Activated naive CD8-positive, alpha-beta T cell (primary cell): ENCODE data around the gene ABLIM2.

ENCODE experiments used
- H3K27ac Mint-ChIP-seq: one replicate; pipeline ENCODE4 v1.8.0; 2021; ENCODE audit warnings: mixed read lengths
- H3K27me3 Mint-ChIP-seq: one replicate; pipeline ENCODE4 v1.8.0; 2021; ENCODE audit warnings: mixed read lengths
- H3K36me3 Mint-ChIP-seq: one replicate; pipeline ENCODE4 v1.8.0; 2021; ENCODE audit warnings: mixed read lengths
- H3K4me1 Mint-ChIP-seq: one replicate; pipeline ENCODE4 v1.8.0; 2021; ENCODE audit warnings: low read depth, mixed read lengths
- H3K4me3 Mint-ChIP-seq: one replicate; pipeline ENCODE4 v1.8.0; 2021; ENCODE audit warnings: mild to moderate bottlenecking, mixed read lengths
- H3K9me3 Mint-ChIP-seq: one replicate; pipeline ENCODE4 v1.8.0; 2021; ENCODE audit warnings: low read depth, mixed read lengths

The ABLIM2 gene

GRCh38 chr4:8158710-8159536 is at the start of gene ABLIM2:
TSS of gene ABLIM2 (minus strand) at chr4:8158813. CDS start at chr4:8158689, 124 bp downstream.
- Mint-ChIP-seq H3K27ac (peak within 1 kb of the TSS; percentile 90), H3K36me3 (no peaks in the 10 kb centered on the region), H3K4me3 (peak within 1 kb of the TSS; percentile 96), H3K27me3 (peaks cover 2% of the 10 kb centered on the region), H3K4me1 (peaks cover 13% of the 10 kb centered on the region), H3K9me3 (no peaks in the 10 kb centered on the region)

GRCh38 chr4:8207314-8207713 is 48.7 kb upstream of the ABLIM2 start:
- Mint-ChIP-seq H3K9me3 (no peaks in the 10 kb centered on the region), H3K4me3 (no peak overlapping the region), H3K27me3 (no peaks in the 10 kb centered on the region), H3K27ac (no peak overlapping the region), H3K36me3 (no peaks in the 10 kb centered on the region), H3K4me1 (peaks cover 8% of the 10 kb centered on the region)

GRCh38 chr4:8205749-8206611 is 47.4 kb upstream of the ABLIM2 start:
- H3K27me3 Mint-ChIP-seq, result no peaks in the 10 kb centered on the region
- no peak overlapping the region for H3K27ac Mint-ChIP-seq
- no peaks in the 10 kb centered on the region for H3K9me3 Mint-ChIP-seq
- H3K4me1 Mint-ChIP-seq, result peaks cover 17% of the 10 kb centered on the region
- H3K36me3 Mint-ChIP-seq, result no peaks in the 10 kb centered on the region
- H3K4me3 Mint-ChIP-seq, result no peak overlapping the region

GRCh38 chr4:8205241-8205707 is 46.7 kb upstream of the ABLIM2 start:
- H3K27me3 Mint-ChIP-seq, result no peaks in the 10 kb centered on the region
- no peaks in the 10 kb centered on the region for H3K36me3 Mint-ChIP-seq
- no peaks in the 10 kb centered on the region for H3K9me3 Mint-ChIP-seq
- no peak overlapping the region for H3K27ac Mint-ChIP-seq
- peaks cover 22% of the 10 kb centered on the region for H3K4me1 Mint-ChIP-seq
- H3K4me3 Mint-ChIP-seq, result no peak overlapping the region

GRCh38 chr4:8204576-8205227 is 46.1 kb upstream of the ABLIM2 start:
- Mint-ChIP-seq H3K27ac (no peak overlapping the region), H3K9me3 (no peaks in the 10 kb centered on the region), H3K4me1 (peaks cover 28% of the 10 kb centered on the region), H3K27me3 (no peaks in the 10 kb centered on the region), H3K36me3 (no peaks in the 10 kb centered on the region), H3K4me3 (no peak overlapping the region)

GRCh38 chr4:8203817-8204216 is 45.2 kb upstream of the ABLIM2 start:
- Mint-ChIP-seq H3K36me3 (no peaks in the 10 kb centered on the region), H3K9me3 (no peaks in the 10 kb centered on the region), H3K4me3 (no peak overlapping the region), H3K27ac (no peak overlapping the region), H3K27me3 (no peaks in the 10 kb centered on the region), H3K4me1 (peaks cover 35% of the 10 kb centered on the region)

GRCh38 chr4:8203052-8203401 is 44.4 kb upstream of the ABLIM2 start:
- peaks cover 42% of the 10 kb centered on the region for H3K4me1 Mint-ChIP-seq
- H3K9me3 Mint-ChIP-seq, result no peaks in the 10 kb centered on the region
- H3K4me3 Mint-ChIP-seq, result no peak overlapping the region
- no peaks in the 10 kb centered on the region for H3K27me3 Mint-ChIP-seq
- H3K36me3 Mint-ChIP-seq, result no peaks in the 10 kb centered on the region
- no peak overlapping the region for H3K27ac Mint-ChIP-seq

- no peak overlapping the region for H3K27ac Mint-ChIP-seq
- H3K9me3 Mint-ChIP-seq, result no peaks in the 10 kb centered on the region
- H3K4me1 Mint-ChIP-seq, result peaks cover 42% of the 10 kb centered on the region
- H3K4me3 Mint-ChIP-seq, result no peak overlapping the region
- no peaks in the 10 kb centered on the region for H3K36me3 Mint-ChIP-seq
- H3K27me3 Mint-ChIP-seq, result no peaks in the 10 kb centered on the region
Observed at GRCh38 chr4:8202108-8203051, 43.8 kb upstream of the ABLIM2 start.

- Mint-ChIP-seq H3K4me1 (peaks cover 42% of the 10 kb centered on the region), H3K9me3 (no peaks in the 10 kb centered on the region)
Observed at GRCh38 chr4:8201321-8201781, 42.7 kb upstream of the ABLIM2 start.

GRCh38 chr4:8200302-8200975 is 41.8 kb upstream of the ABLIM2 start:
- H3K27ac Mint-ChIP-seq, result peak overlapping the region; percentile 64
- H3K36me3 Mint-ChIP-seq, result no peaks in the 10 kb centered on the region
- peak overlapping the region; percentile 90 for H3K4me3 Mint-ChIP-seq
- H3K9me3 Mint-ChIP-seq, result no peaks in the 10 kb centered on the region
- H3K27me3 Mint-ChIP-seq, result no peaks in the 10 kb centered on the region
- H3K4me1 Mint-ChIP-seq, result peaks cover 38% of the 10 kb centered on the region

More at GRCh38 chr4:8201321-8201781, 42.7 kb upstream of the ABLIM2 start:
- Mint-ChIP-seq H3K36me3 (no peaks in the 10 kb centered on the region), H3K27ac (no peak overlapping the region), H3K4me3 (peak overlapping the region; percentile 90), H3K27me3 (no peaks in the 10 kb centered on the region)

GRCh38 chr4:8199594-8200301 is 41.1 kb upstream of the ABLIM2 start:
- peak overlapping the region; percentile 90 for H3K4me3 Mint-ChIP-seq

GRCh38 chr4:8198906-8199593 is 40.4 kb upstream of the ABLIM2 start, which contains the start of gene SH3TC1:
TSS of gene SH3TC1 (plus strand) at chr4:8199290. CDS start at chr4:8205195, 5,905 bp downstream.
- no peaks in the 10 kb centered on the region for H3K36me3 Mint-ChIP-seq
- H3K4me3 Mint-ChIP-seq, result peak within 1 kb of the TSS; percentile 90
- H3K27ac Mint-ChIP-seq, result peak within 1 kb of the TSS; percentile 61
- no peaks in the 10 kb centered on the region for H3K27me3 Mint-ChIP-seq
- H3K9me3 Mint-ChIP-seq, result no peaks in the 10 kb centered on the region
- peaks cover 36% of the 10 kb centered on the region for H3K4me1 Mint-ChIP-seq

More at GRCh38 chr4:8199594-8200301, 41.1 kb upstream of the ABLIM2 start:
- Mint-ChIP-seq H3K27me3 (no peaks in the 10 kb centered on the region), H3K27ac (peak overlapping the region; percentile 61), H3K36me3 (no peaks in the 10 kb centered on the region), H3K9me3 (no peaks in the 10 kb centered on the region), H3K4me1 (peaks cover 38% of the 10 kb centered on the region)
